Inferior parietal cortex (tissue), 1 donor: ENCODE measurements around the gene PNMT.
"Not testable (repeated sequence)": the region's sequence is repeated elsewhere in the genome, so short reads cannot be mapped to it uniquely, and the experiment has no call there.

Experiments used
- DNase-seq: peaks from one replicate; pipeline ENCODE4 v3.0.0-alpha.2; 2016; ENCODE audit errors: extremely low spot score

Gene PNMT

DNA sequence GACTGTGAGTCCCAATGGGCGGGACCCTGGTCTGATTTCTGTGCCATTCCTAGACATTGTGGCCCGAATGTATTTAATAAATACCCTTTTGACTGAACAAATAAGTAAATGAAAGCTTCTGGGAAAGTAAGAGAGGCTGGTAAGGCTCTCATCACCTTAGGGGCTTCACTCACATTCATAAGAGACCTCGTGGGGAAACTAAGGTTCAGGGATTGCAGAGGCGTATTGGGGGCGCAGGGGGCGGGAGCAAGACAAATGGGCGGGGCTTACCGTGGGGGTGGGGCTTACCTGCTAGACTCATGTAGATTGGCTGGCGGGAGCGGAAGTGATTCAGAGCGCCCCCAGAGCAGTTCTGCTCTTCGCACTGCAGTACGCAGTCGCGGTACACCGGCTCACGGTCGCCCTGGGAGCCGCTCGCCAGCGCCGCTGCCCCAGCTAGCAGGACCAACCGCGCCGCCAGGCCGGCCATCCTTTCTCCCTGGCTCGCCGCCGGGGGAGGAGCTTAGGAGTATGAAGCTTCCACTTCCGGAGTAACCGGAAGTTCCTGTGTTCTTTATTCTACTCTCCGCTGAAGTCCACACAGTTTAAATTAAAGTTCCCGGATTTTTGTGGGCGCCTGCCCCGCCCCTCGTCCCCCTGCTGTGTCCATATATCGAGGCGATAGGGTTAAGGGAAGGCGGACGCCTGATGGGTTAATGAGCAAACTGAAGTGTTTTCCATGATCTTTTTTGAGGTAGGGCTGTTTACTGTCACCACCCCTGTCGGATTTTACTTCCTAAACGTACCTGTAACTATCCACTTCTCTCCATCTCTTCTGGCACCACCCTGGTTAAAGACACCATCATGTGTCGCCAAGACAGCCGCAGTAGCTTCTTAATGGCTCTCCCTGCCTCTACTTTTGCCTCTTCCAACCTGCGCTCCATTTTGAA is 19.6 kb downstream of the PNMT start, which contains the start of gene PGAP3:
Gene PGAP3, minus strand, starts transcription at position 512 of the 929 bp plus-strand sequence. Its CDS starts 43 bp downstream, at position 469.
- peak; percentile 96 for DNase-seq

DNA sequence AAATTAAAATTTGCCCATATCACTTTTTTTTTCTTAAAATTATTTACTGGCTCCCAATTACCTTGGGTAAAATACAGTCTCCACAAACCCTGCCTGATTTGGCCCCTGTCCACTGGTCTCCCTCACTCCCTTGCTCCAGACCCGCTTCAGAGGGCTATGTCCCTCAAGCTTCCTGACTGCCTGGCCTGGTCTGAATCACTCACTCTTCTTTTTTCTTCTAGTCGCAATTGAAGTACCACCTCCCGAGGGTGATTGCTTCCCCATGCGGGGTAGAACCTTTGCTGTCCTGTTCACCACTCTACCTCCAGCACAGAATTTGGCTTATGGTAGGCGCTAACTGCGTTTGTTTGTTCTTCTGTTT is 20.2 kb downstream of the PNMT start:
- no peak for DNase-seq

DNA sequence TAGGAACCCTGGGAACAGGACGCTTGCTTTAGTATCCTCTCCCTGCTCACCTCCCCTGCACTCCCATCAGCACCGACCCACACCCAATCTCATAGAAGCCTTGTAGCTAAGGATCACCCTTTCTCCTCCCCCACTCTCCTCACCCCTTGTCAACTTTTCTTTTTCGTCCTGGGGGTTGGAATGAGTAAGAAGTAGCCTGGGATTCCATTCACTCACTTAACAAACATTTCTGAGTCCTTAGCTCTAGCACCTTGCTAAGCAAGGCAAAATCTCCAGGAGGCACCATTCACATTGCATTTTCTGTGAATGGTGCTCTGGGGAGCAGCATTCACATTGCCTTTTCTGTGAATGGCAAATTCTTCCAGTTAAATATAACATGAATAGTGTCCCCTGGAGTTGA is 20.7 kb downstream of the PNMT start:
- DNase-seq, result no peak

DNA sequence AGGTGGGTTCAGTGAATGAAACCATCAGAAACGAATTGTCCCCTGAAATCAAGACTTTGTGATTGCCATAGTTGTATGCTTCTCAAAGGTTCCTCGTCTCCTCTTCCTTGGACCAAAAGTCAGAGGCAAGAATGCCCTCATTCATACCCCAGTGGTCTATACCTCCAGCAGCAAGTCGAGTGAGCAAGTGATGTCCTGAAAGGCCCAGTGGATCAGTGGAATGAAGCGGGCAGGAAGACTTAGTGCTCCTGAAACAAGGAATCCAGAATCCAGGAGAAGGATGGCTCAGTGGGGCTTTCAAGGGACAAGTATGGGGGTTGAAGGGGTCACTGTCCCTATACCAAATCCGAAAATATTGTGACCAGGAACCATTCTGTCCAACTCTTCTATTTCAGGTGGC is 26.3 kb downstream of the PNMT start:
- DNase-seq, result no peak

DNA sequence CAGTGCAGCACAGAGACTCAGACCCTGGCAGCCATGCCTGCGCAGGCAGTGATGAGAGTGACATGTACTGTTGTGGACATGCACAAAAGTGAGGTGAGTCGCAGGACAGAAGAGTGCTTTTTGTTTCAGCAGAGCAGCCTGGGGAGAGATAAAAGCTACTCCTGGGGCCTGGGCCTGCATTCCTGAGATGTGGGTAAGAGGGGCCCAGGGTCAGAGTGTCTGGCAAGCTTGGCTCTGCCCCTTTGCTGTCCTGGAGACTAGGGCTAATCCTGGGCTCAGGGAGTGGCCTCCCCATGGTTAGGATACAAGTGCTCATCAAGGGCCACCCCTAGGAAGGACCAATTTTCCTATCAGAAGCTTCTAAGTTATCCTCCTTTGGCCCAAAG is 26.8 kb downstream of the PNMT start:
- no peak for DNase-seq

DNA sequence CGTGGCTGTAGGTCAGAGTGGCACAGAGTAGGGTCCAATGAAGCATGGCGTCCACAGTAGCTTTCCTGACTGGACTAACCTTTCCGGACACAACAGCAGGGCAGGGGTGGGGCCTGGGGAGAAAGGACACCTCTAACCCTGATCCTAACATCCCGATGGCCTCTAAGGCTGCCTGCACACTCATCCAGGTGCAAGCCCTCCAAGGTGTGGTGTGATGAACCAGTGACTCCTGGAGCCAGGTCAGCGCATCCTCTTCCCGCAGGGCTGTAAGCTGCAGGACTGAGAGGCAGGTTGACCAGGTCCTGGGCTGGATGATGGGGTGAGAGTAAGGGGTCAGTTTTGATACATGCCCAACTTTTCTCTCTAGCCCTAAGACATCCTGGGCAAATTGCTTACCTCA is 28.5 kb downstream of the PNMT start:
- DNase-seq, result no peak

DNA sequence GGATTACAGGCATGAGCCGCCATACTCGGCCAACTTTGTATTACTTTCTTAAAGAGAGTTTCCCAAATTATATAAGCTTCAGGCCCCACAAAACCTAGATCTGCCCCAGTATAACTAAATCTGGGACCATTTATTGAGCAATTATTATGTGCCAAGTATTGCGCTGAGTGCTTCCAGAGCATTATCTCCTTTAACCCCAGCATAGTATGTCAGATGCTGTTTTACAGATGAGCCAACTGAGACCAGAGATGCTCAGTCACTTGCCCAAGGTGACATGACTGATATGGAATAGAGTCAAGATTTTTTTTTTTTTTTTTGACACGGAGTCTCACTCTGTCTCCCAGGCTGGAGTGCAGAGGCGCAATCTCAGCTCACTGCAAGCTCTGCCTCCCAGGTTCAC is 29.7 kb downstream of the PNMT start:
- DNase-seq, result no peak

DNA sequence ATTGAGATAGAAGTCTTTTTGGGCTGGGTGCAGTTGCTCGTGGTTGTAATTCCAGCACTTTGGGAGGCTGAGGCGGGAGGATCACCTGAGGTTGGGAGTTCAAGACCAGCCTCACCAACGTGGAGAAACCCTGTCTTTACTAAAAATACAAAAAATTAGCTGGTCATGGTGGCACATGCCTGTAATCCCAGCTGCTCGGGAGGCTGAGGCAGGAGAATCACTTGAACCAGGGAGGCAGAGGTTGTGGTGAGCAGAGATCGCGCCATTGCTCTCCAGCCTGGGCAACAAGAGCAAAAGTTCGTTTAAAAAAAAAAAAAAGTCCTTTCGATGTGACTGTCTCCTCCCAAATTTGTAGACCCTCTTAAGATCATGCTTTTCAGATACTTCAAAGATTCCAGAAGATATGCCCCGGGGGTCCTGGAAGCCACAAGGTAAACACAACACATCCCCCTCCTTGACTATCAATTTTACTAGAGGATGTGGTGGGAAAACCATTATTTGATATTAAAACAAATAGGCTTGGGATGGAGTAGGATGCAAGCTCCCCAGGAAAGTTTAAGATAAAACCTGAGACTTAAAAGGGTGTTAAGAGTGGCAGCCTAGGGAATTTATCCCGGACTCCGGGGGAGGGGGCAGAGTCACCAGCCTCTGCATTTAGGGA is 31.0 kb downstream of the PNMT start:
- DNase-seq, result not testable (repeated sequence)

DNA sequence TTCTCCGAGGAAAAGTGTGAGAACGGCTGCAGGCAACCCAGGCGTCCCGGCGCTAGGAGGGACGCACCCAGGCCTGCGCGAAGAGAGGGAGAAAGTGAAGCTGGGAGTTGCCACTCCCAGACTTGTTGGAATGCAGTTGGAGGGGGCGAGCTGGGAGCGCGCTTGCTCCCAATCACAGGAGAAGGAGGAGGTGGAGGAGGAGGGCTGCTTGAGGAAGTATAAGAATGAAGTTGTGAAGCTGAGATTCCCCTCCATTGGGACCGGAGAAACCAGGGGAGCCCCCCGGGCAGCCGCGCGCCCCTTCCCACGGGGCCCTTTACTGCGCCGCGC is 31.5 kb downstream of the PNMT start, which contains the start of gene ERBB2:
Gene ERBB2, plus strand, starts transcription at position 247 of the 330 bp plus-strand sequence. CDS start 175 bp downstream, outside the sequence.
- DNase-seq, result no peak

DNA sequence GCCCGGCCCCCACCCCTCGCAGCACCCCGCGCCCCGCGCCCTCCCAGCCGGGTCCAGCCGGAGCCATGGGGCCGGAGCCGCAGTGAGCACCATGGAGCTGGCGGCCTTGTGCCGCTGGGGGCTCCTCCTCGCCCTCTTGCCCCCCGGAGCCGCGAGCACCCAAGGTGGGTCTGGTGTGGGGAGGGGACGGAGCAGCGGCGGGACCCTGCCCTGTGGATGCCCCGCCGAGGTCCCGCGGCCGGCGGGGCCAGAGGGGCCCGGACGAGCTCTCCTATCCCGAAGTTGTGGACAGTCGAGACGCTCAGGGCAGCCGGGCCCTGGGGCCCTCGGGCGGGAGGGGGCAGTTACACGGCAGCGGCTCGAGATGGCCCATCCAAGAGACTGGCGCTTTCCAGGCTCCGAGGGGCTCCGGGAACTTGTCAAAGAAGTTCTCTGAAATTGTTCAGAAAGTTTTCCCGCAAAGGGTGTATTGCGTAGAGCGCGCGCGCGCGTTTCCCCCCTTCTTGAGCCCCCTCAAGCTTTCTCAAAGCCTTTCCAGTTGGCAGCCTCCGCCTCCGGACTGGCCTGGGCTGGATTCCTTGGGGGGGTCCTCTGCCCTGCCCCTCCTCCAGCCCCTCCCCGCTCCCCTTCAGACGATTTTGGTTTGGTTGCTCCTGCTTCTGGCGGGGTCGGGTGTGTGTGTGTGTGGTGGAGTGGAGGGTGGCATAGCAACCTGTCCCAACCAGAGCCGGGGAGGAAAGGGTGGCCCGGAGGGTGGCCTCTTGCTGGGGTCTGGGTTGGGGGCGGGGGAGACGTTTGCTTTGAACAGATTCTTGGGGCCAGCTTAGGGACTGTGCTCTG is 32.1 kb downstream of the PNMT start:
- no peak for DNase-seq

DNA sequence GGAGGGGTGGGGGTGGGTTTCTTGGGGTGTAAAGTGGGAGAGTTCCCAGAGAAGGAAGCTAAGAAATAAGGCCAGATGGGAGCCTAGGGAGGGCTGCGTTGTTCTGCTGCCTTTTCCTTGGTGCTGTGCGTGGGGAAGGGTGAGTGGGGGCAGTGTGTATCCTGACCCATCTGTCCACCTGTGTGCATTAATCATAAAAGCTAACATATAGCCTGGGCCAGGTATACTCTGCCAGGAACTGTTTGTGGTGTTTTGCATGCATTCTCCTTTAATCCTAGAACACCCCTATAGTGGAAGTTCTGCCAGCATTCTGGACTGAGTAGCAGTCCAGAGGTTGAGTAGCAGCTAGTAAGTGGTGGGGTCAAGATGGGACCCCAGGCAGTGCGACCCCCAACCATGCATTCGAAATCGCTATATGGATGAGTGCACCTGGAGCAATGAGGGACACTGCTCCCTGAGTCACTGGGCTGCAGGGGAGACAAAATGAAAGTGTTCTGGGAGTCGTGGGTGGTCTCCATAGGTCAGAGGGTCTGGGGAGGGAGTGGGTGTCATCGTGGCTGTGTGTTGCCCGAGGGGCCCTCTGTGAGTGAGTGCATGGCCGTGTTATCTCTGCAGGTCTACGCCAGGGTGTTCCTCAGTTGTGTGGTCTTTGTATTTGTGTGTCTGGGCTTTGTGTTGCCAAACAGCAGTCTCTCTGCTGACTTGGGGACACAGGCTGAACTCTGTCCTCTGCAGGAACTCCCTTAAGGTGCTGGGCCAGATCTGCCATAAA is 32.9 kb downstream of the PNMT start:
- no peak for DNase-seq

DNA sequence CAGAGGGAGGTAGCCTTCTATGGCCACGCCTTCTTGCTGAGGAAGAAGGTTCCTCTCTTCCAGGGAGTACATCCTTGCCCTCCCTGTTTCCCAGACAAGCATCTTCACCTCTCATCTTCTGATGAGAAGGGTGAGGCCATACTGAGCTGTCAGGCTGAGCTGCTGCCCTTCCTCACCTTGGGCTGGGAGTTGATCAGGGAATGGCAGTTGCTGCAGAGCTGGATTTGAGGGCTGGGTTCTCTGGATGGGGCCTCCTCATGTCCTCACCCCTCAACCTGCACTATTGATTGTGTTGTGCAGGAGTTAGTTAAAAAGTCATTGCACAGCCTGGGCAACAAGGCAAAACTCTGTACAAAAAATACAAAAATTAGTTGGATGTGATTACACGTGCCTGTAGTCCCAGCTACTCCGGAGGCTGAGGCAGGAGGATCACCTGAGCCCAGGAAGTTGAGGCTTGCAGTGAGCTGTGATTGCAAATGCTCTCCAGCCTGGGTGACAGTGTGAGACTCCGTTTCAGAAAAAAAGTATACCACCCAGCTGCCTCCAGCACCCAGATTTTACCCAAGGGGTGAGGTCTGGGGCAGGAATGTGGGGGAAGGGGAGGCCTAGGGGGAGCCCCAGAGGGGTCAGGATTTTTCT is 33.6 kb downstream of the PNMT start:
- DNase-seq, result no peak

DNA sequence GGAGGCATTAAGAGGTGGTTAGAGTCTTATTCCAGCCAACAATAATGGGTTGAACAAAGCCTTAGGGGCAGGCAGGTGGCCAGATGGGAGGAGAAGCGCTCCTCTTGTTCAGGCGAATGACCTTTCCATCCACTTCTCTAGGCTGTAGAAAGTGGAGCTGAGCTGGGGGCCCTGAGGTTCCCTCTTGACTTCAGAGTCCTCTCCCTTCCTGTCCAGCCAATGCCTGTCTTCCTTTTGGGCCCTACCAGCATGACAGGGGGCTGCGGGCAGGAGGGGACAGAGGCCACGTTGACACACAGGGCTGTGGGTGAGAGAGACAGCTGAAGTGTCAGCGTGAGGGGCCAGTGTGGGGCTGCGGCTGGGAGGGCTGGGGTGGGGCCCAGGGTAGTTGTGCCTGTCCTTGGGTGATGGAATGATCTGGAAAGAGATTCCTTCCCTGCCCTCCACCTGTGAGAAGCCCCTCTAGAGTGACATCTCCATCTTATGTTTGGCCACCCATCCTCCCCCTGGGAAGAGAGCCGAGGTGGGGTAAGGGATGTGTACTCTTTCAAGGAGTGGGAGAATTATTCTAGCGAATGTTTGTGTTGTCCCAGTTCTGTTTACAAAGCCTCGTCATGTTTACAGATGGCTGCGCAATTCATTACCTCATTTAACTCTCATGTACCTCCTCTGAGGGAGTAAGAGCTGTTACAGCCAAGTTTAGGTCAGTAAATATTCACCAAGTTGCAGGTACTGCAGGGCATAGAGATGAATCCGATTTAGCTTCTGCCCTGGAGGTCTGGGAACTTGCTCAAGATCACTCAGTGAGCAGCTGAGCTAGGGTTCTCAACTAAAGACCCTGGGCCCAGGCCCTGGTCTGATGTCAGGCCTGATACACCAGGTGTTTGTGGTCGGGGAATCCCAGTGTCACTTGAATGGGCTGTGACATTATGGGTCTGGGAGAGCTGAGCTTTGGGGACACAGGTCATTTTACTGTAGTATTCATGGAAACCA is 34.9 kb downstream of the PNMT start:
- DNase-seq, result no peak

DNA sequence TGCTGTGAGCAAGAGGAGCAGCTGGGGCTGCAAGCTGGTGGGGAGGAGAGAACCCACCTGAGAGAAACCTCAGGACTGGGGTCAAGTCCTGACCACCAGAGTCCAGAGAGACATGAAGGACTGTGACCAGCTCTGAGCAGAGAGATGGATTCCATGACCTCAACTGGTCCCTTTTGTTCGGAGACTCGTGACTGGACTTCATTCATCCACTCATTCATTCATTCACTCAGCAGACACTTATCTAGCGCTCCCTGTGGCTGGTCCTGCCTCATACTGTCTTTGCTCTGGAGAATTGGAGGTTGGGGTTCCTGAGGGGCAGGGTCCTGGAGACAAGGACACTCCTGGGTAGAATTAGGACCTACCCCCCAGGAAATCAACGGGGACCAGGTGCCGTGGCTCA is 35.7 kb downstream of the PNMT start:
- no peak for DNase-seq

DNA sequence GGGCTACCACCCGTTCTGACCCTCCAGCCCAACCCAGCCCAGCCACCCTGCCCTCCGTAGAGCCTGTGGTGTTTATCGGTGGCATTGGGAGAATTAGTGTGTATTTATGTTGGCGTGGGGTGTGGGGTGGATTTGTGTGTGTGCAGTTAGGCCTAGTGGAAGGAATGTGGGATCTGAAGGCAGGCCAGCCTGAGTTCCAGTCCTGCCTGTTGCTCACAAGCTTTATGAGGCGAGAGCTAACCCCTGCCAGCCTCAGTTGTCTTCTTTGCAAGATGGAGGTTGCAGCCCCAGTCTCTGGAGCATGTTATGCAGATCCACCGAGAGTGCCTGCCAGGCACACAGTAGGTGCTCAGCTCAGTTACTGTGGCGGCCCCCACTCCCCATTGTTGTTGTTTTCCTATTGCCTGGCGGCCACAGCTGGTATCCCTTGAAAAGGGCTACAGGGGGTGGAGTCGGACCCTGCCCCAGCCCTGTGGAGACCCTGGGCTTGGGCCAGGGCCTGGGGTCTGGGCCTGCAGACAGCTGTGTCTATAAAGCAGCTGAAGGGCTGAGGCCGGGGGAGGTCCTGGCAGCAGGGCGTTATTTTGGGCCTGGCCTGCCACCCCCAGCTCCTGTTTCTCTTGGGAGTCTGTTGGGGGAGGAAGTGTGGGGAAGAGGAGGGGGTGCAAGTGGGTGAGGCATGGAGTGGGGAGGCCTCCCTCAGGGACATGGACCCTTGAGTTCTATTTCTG is 36.7 kb downstream of the PNMT start:
- DNase-seq, result no peak

DNA sequence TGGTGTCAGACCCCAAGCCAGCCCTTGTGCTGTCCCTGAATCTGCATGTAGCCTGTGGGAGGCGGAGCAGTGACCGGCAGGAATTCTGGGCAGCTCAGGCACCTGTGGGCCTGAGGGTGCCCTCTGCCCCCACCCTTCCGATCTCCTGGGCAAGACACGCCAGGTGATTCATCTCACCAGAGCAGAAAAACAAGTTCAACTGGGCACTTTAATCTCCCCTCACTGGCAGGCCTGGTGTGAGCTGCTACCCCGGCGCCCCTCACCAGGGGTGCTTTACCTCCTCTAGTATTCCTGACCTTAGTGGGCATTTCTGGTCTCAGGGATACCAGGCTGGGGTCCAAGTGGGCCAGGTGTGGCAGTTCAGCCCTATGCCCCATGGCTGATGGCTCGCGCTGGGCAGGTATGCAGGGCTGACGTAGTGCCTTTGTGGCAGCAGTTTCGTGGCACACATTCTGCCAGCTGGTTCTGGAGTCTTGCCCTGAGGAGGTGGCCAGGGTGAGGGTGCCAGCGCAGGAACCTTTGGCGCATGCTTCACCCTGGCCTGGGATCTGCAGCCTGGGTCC is 37.6 kb downstream of the PNMT start:
- DNase-seq, result no peak

DNA sequence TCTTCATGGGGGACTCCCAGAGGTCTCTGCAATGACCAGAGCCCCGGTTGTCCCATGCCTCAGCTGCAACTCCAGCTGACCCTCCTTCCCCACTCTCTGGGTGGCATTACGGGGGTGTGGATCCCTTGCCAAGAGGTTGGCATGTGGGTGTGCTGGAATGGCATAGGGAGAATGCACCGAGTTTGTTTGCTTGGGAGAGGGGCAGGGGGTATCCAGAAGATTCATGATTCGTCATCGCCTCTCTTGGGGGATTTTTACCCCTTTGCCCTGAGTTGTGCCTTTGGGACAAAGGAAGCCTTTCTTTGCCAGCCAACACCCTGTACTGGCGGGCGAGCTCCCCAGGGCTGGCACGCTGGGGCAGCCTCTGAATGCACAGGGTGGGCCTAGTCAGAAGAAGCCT is 38.1 kb downstream of the PNMT start:
- no peak for DNase-seq

DNA sequence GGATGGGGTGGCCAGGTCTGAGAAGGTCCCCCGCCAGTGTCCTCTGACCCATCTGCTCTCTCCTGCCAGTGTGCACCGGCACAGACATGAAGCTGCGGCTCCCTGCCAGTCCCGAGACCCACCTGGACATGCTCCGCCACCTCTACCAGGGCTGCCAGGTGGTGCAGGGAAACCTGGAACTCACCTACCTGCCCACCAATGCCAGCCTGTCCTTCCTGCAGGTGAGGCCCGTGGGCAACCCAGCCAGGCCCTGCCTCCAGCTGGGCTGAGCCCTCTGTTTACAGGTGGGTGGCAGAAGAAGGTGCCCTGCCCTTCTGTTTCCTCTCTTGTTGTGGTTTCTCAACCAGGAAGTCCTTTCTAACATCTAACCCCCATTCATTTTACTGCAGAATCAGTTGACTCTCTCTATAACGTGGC is 38.7 kb downstream of the PNMT start:
- no peak for DNase-seq
